Left hindlimb (tissue), 1 donor: ENCODE results near the gene COA1.
"Not testable (repeated sequence)": the region's sequence is repeated elsewhere in the genome, so short reads cannot be mapped to it uniquely, and the experiment has no call there.

ENCODE experiments used
- DNase-seq: peaks from one replicate; pipeline ENCODE4 v3.0.0-alpha.2; 2018

The COA1 gene

GRCh38 chr7:43758029-43758821 is 28.9 kb upstream of the COA1 start, which contains the start of gene BLVRA:
TSS of gene BLVRA (plus strand) at chr7:43758680. CDS start at chr7:43771159, 12,479 bp downstream.
- peak; percentile 81 for DNase-seq

- DNase-seq, result no peak
Observed at GRCh38 chr7:43757073-43757720, 27.9 kb upstream of the COA1 start.

DNA sequence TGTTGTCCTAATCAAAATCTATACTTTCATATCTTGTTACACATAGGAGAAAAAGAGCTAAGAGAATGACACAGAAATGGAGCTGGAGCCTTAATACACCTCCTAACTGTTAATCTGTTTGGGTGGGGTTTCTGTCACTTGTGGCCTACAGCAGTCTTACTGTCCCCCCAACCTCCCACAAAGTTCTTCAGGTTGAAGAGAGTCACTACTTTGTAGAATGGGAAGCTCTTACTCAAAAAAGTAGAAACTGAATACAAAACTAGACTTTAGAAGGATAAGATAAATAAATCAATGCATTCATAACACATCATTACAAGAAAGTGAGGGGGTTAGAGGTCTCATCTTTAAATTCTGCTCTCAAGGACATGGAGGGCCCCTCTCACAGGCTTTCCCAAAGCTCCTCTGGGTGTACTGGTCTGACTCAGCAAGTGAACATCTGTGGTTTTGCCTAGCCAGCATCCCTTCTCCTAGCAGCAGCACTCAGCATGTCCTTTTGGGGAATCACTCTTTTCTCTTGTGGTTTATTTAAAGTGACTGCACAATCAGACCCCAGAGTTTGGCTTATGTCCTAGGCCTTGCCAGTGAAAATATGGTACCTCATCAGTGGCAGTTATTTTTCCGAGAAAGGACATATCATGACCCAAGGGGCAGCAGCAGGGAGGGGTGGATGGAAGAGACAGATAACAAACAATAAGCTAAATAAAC is 27.2 kb upstream of the COA1 start:
- DNase-seq, result no peak

DNA sequence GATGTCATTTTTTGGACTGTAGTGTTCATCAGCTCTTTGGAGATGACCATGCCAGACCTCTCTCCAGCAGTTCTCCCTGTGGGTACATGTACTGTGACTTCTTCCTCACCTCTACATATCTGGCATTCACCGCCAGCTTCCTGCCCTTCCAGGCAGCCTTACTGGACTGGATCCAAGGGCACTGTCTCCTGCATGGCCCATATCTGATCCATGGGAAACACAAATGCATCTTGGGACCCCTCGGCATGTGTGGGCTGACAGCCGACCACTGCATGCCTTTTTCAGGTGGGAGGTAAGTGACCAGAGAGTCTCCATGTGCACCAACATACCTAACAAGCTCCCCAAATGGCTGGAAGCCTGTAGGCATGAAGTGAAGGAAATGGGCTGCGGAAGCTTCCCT is 25.3 kb upstream of the COA1 start:
- DNase-seq, result no peak

- no peak for DNase-seq
Observed at GRCh38 chr7:43753843-43754242, 24.5 kb upstream of the COA1 start.

- DNase-seq, result no peak
Observed at GRCh38 chr7:43753271-43753810, 24.0 kb upstream of the COA1 start.

DNA sequence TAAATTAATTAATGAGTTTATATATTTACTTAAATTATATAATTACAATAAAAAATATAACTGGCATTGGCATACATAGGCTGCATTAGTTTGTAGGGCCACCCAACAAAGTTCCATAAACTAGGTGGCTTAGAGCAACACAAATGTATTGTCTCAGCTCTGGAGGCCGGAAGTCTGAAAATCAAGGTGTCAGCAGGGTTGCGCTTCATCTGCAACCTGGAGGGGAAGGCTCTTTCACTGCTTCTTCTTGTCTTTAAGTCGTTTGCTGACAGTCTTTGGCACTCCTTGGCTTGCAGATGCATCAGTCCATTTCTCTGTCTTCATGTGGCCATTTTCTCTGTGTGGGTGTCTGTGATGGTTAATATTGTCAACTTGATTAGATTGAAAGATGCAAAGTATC is 23.1 kb upstream of the COA1 start:
- no peak for DNase-seq

GRCh38 chr7:43750016-43750887 is 20.9 kb upstream of the COA1 start:
- DNase-seq, result peak; percentile 66

GRCh38 chr7:43749383-43749940 is 20.1 kb upstream of the COA1 start:
- DNase-seq, result no peak

GRCh38 chr7:43747328-43748105 is 18.2 kb upstream of the COA1 start:
- no peak for DNase-seq

DNA sequence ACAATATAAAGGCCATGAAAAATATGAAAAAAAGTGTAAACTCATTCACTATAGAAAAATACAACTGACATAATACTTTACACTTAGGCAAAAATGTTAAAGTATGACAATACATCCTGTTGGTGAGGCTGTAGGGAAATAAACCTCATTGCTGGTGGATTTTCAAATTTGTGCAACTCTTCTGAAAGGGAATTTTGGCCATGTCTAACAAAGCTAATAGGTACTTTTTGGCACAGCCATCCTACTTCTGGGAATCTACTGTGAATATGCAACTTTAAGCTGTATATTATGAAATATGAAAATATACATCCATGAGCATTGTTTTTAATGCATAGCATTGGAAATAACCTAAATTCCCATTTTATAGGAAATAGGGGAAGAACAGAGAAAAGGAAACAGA is 13.4 kb upstream of the COA1 start:
- DNase-seq, result no peak

DNA sequence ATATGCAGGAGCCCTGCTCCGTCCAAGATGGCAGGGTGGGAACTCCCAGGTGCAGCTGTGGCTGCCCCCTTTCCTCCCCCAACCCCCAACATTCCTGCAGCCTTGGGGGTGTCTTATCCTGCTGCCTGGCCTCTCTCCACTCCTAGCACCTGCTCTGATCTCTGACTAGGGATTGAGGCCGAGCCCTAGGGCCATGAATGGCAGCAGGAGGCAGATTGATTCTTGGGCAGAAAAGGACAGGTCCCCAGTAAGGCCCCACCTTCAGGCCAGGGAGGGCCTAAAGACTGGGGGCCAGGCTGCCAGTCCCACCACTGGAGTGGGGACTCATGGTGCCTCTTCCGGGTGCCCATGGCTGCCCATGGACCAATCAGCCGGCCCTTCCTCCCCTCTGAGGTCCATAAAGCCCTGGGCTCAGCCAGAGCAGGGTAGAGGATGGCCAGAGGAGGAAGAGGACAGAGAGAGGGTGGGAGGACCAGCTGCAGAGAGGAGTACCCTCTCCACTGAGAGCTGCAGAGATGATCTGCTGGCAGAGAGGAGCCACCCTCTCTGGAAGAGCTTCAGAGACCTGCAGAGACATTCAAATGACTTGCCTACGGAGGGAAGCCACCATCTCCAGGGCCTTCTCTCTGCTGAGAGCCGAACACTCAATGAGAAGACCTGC is 8.3 kb upstream of the COA1 start:
- DNase-seq, result no peak

GRCh38 chr7:43735802-43736603 is 6.7 kb upstream of the COA1 start:
- DNase-seq, result no peak

- no peak for DNase-seq
Observed at GRCh38 chr7:43735403-43735801, 6.1 kb upstream of the COA1 start.

GRCh38 chr7:43734575-43735332 is 5.4 kb upstream of the COA1 start:
- not testable (repeated sequence) for DNase-seq

GRCh38 chr7:43731494-43731893 is 2.2 kb upstream of the COA1 start:
- not testable (repeated sequence) for DNase-seq

- DNase-seq, result no peak
Observed at GRCh38 chr7:43729924-43730248, 563 bp upstream of the COA1 start.

DNA sequence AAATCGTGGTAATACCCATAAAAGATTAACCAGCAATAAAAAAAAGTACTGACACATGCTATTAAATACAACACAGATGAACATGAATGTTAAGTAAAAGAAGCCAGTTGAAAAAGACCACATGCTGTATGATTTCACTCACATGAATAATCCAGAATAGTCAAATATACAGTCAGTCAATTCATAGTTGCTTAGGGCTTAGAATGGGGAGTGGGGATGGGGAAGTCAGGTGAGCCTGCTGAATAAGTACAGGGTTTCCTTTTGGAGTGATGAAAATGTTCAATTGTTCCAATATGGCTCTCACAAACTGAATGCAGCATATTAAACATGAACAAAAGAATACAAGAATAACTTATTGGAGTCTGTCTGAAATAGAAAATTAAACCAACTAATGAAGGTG is 1.8 kb downstream of the COA1 start:
- no peak for DNase-seq

- no peak for DNase-seq
Observed at GRCh38 chr7:43727003-43727402, 2.3 kb downstream of the COA1 start.
